H1 (cell line): ENCODE measurements around the gene CACNA1D. TPM values are rescaled to one million over a fixed set of nuclear protein-coding genes. Genes with fewer than 3 reads are reported as not detected.

Experiments used
- E2F6 ChIP-seq: IDR thresholded peaks from 2 replicates; pipeline ENCODE4 v1.6.1; 2012; ENCODE audit warnings: inconsistent platforms
- SAP30 ChIP-seq: fragments of 300-600 bp; sonication (generic); IDR thresholded peaks from 2 replicates; pipeline ENCODE4 v1.7.1; 2012; ENCODE audit warnings: low read length, moderate library complexity, mild to moderate bottlenecking, inconsistent platforms; ENCODE audit not compliant: insufficient read depth, insufficient replicate concordance
- polyA plus RNA-seq, 7 experiments: library from polyadenylated mRNA; depleted of rRNA in 3 of 7; stranded (reverse) in 5 of 7; unstranded in 2 of 7; fragments of >200 nt in 5 of 7; fragments of 200-250 nt in 2 of 7; gene quantifications; 1 replicate in 5 of 7; 2 replicates in 1 of 7; 4 replicates in 1 of 7; pipeline versions ENCODE4 v1.2.1 to v1.2.3, GENCODE V29; 2011 to 2013; ENCODE audit warnings: missing spikeins in 2 of 7, mixed read lengths in 2 of 7
- total RNA-seq: library from RNA; stranded (reverse); fragmentation: NEBNext Ultra II Directional; extraction: Animal tissue kit (Norgen Biotek cat#: 25700); gene quantifications from 2 replicates; pipeline ENCODE4 v1.2.1, GENCODE V29; 2021

The CACNA1D gene
- total and polyA plus RNA-seq, 2 of the 8 experiments (the other 6 are each of a cell fraction or from before 2014, with no cell fraction given), result 2.0 to 2.9 TPM

GRCh38 chr3:53808496-53808895 lies 314.1 kb downstream of the CACNA1D start (continued):
- no peak for TF ChIP-seq E2F6
- TF ChIP-seq SAP30, result no peak
